OCI-LY3 (cell line): ENCODE data around the gene SAPCD1.

Source experiments
- EZH2phosphoT487 ChIP-seq: fragments of 200-600 bp; shearing (Covaris generic); IDR thresholded peaks from 2 replicates; pipeline ENCODE4 v1.6.1; 2018; ENCODE audit warnings: antibody characterized with exemption, mixed run types, low read depth
- TF ChIP-seq, protein P1 (sequence below): fragments of 200-600, 300-600 bp; sonication (generic); IDR thresholded peaks from 2 replicates; pipeline ENCODE4 v1.5.1; 2014; ENCODE audit warnings: antibody characterized with exemption, low read length, low read depth

DNA sequence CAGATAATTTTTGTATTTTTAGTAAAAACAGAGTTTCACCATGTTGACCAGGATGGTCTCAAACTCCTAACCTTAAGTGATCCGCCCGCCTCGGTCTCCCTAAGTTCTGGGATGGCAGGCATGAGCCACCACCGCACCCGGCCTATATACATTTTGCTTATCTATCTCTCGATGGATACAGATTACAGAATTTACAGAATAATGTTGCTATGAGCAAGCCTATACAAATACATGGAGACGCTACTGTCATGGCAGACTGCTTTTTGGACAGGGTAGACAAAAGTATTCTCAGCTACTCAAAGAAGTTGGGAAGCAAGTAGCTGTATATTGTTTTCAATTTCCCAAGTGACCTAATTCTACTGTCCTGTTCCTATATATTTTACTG is 51.0 kb downstream of the SAPCD1 start:
- TF ChIP-seq, protein P1, sequence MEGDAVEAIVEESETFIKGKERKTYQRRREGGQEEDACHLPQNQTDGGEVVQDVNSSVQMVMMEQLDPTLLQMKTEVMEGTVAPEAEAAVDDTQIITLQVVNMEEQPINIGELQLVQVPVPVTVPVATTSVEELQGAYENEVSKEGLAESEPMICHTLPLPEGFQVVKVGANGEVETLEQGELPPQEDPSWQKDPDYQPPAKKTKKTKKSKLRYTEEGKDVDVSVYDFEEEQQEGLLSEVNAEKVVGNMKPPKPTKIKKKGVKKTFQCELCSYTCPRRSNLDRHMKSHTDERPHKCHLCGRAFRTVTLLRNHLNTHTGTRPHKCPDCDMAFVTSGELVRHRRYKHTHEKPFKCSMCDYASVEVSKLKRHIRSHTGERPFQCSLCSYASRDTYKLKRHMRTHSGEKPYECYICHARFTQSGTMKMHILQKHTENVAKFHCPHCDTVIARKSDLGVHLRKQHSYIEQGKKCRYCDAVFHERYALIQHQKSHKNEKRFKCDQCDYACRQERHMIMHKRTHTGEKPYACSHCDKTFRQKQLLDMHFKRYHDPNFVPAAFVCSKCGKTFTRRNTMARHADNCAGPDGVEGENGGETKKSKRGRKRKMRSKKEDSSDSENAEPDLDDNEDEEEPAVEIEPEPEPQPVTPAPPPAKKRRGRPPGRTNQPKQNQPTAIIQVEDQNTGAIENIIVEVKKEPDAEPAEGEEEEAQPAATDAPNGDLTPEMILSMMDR: no peak
- no peak for TF ChIP-seq EZH2phosphoT487
